Measurements from ENCODE around the gene FBN2. TPM values are rescaled to one million over a fixed set of nuclear protein-coding genes. Genes with fewer than 3 reads are reported as not detected.
"Not testable (repeated sequence)": the region's sequence is repeated elsewhere in the genome, so short reads cannot be mapped to it uniquely, and the experiment has no call there.

FBN2 gene
- total RNA-seq, 4 donors from 2014 or later: 5.4 to 14.9 (median 10.1) TPM

DNA sequence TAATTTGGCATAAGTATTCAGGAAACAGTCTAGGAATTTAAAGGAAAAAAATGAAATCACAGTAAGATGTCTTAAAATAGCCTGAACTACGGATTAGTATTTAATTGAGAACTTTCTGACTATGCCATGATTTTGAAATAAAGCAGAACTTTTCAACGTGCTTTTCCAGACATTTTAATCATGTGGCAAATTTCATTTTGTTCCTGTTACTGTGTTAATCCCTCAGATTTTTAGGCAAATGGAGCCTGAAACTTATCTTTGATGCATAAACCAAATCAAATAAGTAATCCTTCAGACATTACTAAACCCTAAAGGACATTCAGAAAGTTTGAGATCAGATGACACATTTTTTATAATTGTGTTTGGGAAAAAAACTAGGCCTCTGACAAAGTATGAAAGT, 75.7 kb downstream of the FBN2 start:
- Histone ChIP-seq H3K4me3 (no peak overlapping the region), H3K4me1 (peaks cover 0 to 13% (median 11%) of the 10 kb centered on the region in 4 donors), H3K27ac (replicated peaks in 1 of 4) (no peak overlapping the region), H3K9me3 (no peaks in the 10 kb centered on the region), H3K36me3 (no peaks in the 10 kb centered on the region), H3K27me3 (no peaks in the 10 kb centered on the region)
- intact Hi-C loops (cut with DNase I): no loop called here
- DNase-seq (ENCODE audit: extremely low spot score): no peak
- TF ChIP-seq POLR2AphosphoS5 (IDR thresholded peaks at IDR 0.05) (no peak), POLR2A (IDR thresholded peaks at IDR 0.05; ENCODE audit: low read depth) (no peak), EP300 (IDR thresholded peaks at IDR 0.05) (no peak)
- TF ChIP-seq, protein P1, sequence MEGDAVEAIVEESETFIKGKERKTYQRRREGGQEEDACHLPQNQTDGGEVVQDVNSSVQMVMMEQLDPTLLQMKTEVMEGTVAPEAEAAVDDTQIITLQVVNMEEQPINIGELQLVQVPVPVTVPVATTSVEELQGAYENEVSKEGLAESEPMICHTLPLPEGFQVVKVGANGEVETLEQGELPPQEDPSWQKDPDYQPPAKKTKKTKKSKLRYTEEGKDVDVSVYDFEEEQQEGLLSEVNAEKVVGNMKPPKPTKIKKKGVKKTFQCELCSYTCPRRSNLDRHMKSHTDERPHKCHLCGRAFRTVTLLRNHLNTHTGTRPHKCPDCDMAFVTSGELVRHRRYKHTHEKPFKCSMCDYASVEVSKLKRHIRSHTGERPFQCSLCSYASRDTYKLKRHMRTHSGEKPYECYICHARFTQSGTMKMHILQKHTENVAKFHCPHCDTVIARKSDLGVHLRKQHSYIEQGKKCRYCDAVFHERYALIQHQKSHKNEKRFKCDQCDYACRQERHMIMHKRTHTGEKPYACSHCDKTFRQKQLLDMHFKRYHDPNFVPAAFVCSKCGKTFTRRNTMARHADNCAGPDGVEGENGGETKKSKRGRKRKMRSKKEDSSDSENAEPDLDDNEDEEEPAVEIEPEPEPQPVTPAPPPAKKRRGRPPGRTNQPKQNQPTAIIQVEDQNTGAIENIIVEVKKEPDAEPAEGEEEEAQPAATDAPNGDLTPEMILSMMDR (IDR thresholded peaks at IDR 0.05): no peak
- 25% methylated on average over 2 of the region's 2 CpGs for WGBS

DNA sequence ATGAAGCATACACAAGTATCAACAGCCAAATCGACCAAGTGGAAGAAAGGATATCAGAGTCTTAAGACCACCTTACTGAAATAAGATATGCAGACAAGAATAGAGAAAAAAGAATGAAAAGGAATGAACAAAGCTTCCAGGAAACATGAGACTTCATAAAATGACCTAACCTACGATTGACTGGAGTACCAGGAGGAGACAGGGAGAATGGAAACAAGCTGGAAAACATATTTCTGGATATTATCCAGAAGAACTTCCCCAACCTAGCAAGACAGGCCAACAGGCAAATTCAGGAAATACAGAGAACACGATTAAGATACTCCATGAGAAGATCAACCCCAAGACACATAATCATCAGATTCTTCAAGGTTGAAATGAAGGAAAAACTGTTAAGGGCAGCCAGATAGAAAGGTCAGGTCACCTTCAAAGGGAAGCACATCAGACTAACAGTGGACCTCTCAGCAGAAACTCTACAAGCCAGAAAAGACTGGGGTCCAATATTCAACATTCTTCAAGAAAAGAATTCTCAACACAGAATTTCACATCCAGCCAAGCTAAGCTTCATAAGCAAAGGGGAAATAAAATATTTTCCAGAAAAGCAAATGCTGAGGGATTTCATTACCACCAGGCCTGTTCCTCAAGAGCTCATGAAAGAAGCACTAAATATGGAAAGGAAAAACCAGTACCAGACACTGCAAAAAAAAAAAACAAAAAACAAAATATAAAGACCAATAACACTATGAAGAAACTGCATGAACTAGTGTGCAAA, 80.7 kb downstream of the FBN2 start:
- DNase-seq (ENCODE audit: extremely low spot score); H3K4me1 ChIP-seq; H3K27ac ChIP-seq (replicated peaks in 1 of 4); H3K4me3 ChIP-seq; H3K9me3 ChIP-seq; intact Hi-C loops (cut with DNase I); H3K27me3 ChIP-seq; H3K36me3 ChIP-seq: not testable (repeated sequence)
- WGBS: 61% methylated on average over 3 of the region's 3 CpGs

DNA sequence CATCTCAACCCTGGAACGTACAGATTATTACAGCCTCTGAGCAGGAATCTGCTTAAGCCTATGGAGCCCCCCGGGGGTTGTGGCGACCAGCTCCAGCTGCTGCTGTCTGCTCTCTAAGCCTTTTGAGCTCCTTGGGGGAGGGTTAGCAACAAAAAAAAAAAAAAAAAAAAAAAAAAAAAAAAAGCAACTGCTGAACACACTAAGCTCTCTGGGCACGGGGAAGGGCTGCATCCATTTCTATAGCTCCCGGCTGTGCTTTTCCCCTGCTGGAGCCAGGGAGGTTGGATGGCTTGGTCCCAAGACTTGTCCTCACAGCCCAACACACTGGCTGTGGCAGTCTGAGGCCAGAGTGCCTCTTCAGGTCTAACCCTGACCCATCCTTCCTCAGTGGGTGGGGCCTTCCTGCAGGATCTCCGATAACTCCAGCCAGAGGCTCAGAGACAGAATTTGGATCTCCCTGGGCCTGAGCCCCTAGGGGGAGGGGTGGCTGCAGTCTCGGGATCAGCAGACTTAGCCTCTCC, 82.1 kb downstream of the FBN2 start:
- Histone ChIP-seq H3K4me1 (no peaks in the 10 kb centered on the region), H3K27me3 (no peaks in the 10 kb centered on the region), H3K36me3 (no peaks in the 10 kb centered on the region), H3K4me3 (no peak overlapping the region), H3K27ac (replicated peaks in 1 of 4) (no peak overlapping the region), H3K9me3 (no peaks in the 10 kb centered on the region)
- DNase-seq (ENCODE audit: extremely low spot score): no peak
- WGBS: 89% methylated on average over 5 of the region's 7 CpGs
- intact Hi-C loops (cut with DNase I): no loop called here
- no peak for TF ChIP-seq EP300 (IDR thresholded peaks at IDR 0.05)
- TF ChIP-seq POLR2AphosphoS5 (IDR thresholded peaks at IDR 0.05): no peak
- TF ChIP-seq POLR2A (IDR thresholded peaks at IDR 0.05; ENCODE audit: low read depth): no peak
- TF ChIP-seq, protein P1 (IDR thresholded peaks at IDR 0.05): no peak

DNA sequence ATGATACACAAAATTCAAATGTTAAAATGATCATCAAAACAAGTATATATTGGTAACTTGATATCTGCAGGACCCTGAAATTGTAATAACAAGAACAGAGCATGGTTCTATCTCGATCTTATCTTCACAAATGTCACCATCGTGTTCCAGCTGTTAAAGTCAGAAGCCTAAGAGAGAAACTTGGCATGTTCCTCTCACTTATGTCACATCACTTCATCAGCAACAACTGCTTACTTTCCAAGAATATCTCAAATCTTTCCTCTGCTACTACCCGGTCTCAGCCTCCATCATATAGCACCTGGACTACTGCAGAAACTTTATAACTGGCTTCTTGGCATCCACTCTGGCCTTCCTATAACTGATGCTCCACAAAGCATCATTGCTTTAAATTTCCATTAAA, 84.9 kb downstream of the FBN2 start:
- TF ChIP-seq POLR2AphosphoS5 (IDR thresholded peaks at IDR 0.05) (no peak), POLR2A (IDR thresholded peaks at IDR 0.05; ENCODE audit: low read depth) (no peak), EP300 (IDR thresholded peaks at IDR 0.05) (no peak)
- TF ChIP-seq, protein P1 (IDR thresholded peaks at IDR 0.05): no peak
- H3K27me3 ChIP-seq: no peaks in the 10 kb centered on the region
- intact Hi-C loops (cut with DNase I): no loop called here
- 50% methylated on average over 3 of the region's 3 CpGs for WGBS
- no peak overlapping the region for H3K27ac ChIP-seq (replicated peaks in 1 of 4)
- H3K9me3 ChIP-seq: peaks cover 0 to 10% (median 3%) of the 10 kb centered on the region in 4 donors
- H3K4me1 ChIP-seq: no peaks in the 10 kb centered on the region
- H3K36me3 ChIP-seq: no peaks in the 10 kb centered on the region
- DNase-seq (ENCODE audit: extremely low spot score): no peak
- no peak overlapping the region for H3K4me3 ChIP-seq

DNA sequence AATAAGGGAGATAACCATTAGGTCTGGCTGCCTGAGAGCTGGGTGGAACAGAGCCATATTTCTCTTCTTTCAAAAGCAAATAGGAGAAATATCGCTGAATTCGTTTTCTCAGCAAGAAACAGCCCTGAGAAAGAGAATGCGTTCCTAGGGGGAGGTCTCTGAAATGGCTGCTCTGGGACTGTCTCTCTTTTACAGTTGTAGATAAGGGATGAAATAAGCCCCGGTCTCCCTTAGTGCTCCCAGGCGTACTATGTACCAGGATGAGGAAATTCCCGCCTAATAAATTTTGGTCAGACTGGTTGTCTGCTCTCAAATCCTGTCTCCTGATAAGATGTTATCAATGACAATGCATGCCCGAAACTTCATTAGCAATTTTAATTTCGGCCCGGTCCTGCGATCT, 90.8 kb downstream of the FBN2 start:
- H3K4me1 ChIP-seq; H3K27ac ChIP-seq (replicated peaks in 1 of 4); H3K27me3 ChIP-seq; H3K4me3 ChIP-seq; H3K36me3 ChIP-seq; H3K9me3 ChIP-seq; DNase-seq (ENCODE audit: extremely low spot score); intact Hi-C loops (cut with DNase I): not testable (repeated sequence)
- WGBS: 94% methylated on average over 9 of the region's 10 CpGs

DNA sequence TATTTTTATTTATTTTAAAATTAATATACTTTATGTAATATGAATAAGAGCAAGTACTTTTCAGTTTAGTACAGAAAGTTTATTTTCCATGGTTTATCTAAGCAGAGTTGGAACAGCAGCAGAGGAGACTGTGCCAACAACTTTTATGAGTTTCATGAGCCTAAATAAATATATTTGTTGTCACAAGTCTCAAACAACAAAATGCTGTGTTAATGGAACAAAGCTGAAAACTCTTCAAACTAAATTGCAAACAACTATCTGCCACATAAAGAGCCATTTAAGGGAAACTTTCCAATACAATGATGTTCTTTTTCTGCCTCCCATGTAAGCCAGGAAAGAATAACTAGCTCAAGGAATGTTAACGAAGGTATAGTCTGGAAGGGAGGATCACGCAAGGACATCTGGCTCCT, 96.1 kb downstream of the FBN2 start:
- DNase-seq (ENCODE audit: extremely low spot score): no peak
- H3K27me3 ChIP-seq: no peaks in the 10 kb centered on the region
- no peak overlapping the region for H3K27ac ChIP-seq (replicated peaks in 1 of 4)
- intact Hi-C loops (cut with DNase I): no loop called here
- TF ChIP-seq, protein P1 (IDR thresholded peaks at IDR 0.05): no peak
- TF ChIP-seq POLR2A (IDR thresholded peaks at IDR 0.05; ENCODE audit: low read depth) (no peak), POLR2AphosphoS5 (IDR thresholded peaks at IDR 0.05) (no peak), EP300 (IDR thresholded peaks at IDR 0.05) (no peak)
- 29% methylated on average over 2 of the region's 2 CpGs for WGBS
- H3K4me1 ChIP-seq: peaks cover 0 to 17% (median 7%) of the 10 kb centered on the region in 4 donors
- no peaks in the 10 kb centered on the region for H3K36me3 ChIP-seq
- H3K9me3 ChIP-seq: no peaks in the 10 kb centered on the region
- no peak overlapping the region for H3K4me3 ChIP-seq

Data from esophagus muscularis mucosa (tissue), 4 donors.